SK-N-SH (cell line): ENCODE data around the gene RAPSN.

Experiments used
- CHD2 ChIP-seq: fragments of 150-350 bp; IDR thresholded peaks from 2 replicates; pipeline ENCODE4 v1.6.1; 2018; ENCODE audit warnings: low read length; ENCODE audit not compliant: partially characterized antibody
- CTCF ChIP-seq: fragments of 200-600 bp; sonication (generic); IDR thresholded peaks from 2 replicates; pipeline ENCODE4 v1.6.1; 2017; ENCODE audit warnings: antibody characterized with exemption, mild to moderate bottlenecking, moderate library complexity
- EP300 ChIP-seq, 2 experiments: IDR thresholded peaks; 2 replicates each; pipeline versions ENCODE4 v1.4.0 to v1.6.1; 2012; ENCODE audit warnings: borderline replicate concordance in 1 of 2, low read depth in 1 of 2, low read length in 1 of 2
- FOXM1 ChIP-seq: IDR thresholded peaks from 2 replicates; pipeline ENCODE4 v1.4.0; 2012; ENCODE audit warnings: low read depth, mild to moderate bottlenecking
- GABPA ChIP-seq: IDR thresholded peaks from 2 replicates; pipeline ENCODE4 v1.4.0; 2012; ENCODE audit warnings: low read depth, mild to moderate bottlenecking
- GATA2 ChIP-seq: sonication (generic); formaldehyde crosslinking; IDR thresholded peaks from 2 replicates; pipeline ENCODE4 v1.5.0; 2020; ENCODE audit warnings: mild to moderate bottlenecking, missing genetic modification reagents
- MAX ChIP-seq: IDR thresholded peaks from 2 replicates; pipeline ENCODE4 v1.4.0; 2012; ENCODE audit warnings: low read depth
- POLR2AphosphoS5 ChIP-seq: IDR thresholded peaks from 2 replicates; pipeline ENCODE4 v1.6.1; 2012; ENCODE audit warnings: low read depth, low read length
- REST ChIP-seq: IDR thresholded peaks from 2 replicates; pipeline ENCODE4 v1.6.1; 2012; ENCODE audit warnings: mild to moderate bottlenecking, low read depth, low read length, moderate library complexity
- USF2 ChIP-seq: fragments of 150-350 bp; IDR thresholded peaks from 2 replicates; pipeline ENCODE4 v1.6.1; 2017; ENCODE audit warnings: antibody characterized with exemption, low read length, low read depth, borderline replicate concordance
- YY1 ChIP-seq: IDR thresholded peaks from 2 replicates; pipeline ENCODE4 v1.4.0; 2012; ENCODE audit warnings: low read depth, mild to moderate bottlenecking

GRCh38 chr11:47410370-47411264 is 38.3 kb downstream of the RAPSN start:
- TF ChIP-seq GABPA = no peak
- no peak for TF ChIP-seq EP300 (IDR thresholded peaks at IDR 0.05; ENCODE audit: borderline replicate concordance in 1 of 2, low read depth in 1 of 2, low read length in 1 of 2)
- TF ChIP-seq CTCF = no peak
- TF ChIP-seq MAX = no peak
- TF ChIP-seq REST = no peak
- no peak for TF ChIP-seq USF2
- no peak for TF ChIP-seq GATA2 (CRISPR knock-in tag)
- TF ChIP-seq CHD2 = no peak
- no peak for TF ChIP-seq POLR2AphosphoS5
- TF ChIP-seq FOXM1 = no peak
- TF ChIP-seq YY1 = no peak
